Measurements from ENCODE around the gene HOXA1. TPM values are rescaled to one million over a fixed set of nuclear protein-coding genes. Genes with fewer than 3 reads are reported as not detected.
A peak's percentile ranks its signal among the peaks of the same experiment; 100 is the strongest.

The HOXA1 gene
- total RNA-seq, 1 donor from 2014 or later = 3.2 TPM

- ATAC-seq = no peak
Measured at GRCh38 chr7:27131390-27131819, 35.6 kb upstream of the HOXA1 start.

- ATAC-seq = peak; percentile 99
Measured at GRCh38 chr7:27130540-27131389, 35.0 kb upstream of the HOXA1 start, which contains the start of gene HOXA4. Gene HOXA4, minus strand, starts transcription at chr7:27130757. Its CDS starts 24 bp downstream, at chr7:27130733.

- ATAC-seq = peak; percentile 45
Measured at GRCh38 chr7:27129729-27130539, 34.1 kb upstream of the HOXA1 start.

- ATAC-seq = no peak
Measured at GRCh38 chr7:27128776-27129728, 33.3 kb upstream of the HOXA1 start.

- ATAC-seq = no peak
Measured at GRCh38 chr7:27128034-27128433, 32.2 kb upstream of the HOXA1 start.

GRCh38 chr7:27126596-27127327, 31.0 kb upstream of the HOXA1 start:
- no peak for ATAC-seq

DNA sequence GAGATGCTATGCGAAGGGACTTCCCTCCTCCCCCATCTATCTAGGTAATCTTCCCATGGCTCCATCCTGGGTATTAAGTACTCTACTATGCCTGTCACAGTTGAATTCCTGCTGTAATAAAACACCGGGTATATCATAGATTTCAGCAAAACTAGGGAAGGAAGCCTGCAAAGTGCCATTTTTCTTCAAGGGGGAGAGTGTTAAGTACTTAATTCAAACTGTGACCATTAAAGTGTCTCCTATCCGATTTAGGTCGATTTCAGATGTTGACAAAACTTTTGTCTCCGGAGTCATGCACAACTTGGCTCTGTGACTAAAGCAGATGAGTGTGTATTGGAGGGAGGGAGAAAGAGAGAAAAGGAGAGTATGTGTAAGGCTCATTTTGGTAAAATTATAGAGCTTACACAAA, 30.2 kb upstream of the HOXA1 start:
- no peak for ATAC-seq

DNA sequence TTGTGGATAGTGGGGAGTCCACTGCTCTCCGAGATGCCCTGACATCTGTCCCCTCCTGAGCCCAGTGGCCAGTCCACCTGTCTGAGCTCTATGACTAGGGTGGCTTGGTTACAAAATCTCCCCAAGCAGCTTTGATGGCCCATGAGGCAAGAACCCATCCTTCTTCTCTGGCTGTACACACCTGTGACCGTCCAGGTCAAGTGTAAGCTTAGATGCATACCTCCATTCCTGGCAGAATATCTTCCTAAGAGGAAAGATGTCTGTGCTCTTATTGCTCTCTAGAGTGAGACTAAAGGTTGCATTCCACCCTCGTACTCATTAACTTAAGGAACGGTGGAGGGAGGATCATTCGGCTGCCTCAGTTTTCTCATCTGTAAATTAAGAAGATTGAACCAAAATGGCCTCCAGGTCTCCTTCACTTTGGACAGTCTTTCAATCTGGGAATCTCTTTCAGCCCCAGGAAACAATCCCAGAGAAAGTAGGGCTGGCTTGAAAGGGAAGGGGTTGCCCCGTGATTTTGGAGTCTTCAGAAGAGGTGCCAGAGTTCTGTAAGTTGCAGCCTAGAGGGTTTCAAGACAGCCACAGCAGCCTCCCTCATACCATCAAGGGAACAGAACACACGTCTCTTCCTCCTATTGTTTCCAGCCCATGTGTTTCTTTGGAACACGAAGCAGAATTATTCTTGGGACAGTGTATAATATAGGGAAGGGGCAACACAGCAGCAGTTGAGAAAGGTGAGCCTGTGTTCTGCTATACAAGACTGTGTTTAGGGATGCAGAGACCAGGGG, 29.3 kb upstream of the HOXA1 start:
- no peak for ATAC-seq

DNA sequence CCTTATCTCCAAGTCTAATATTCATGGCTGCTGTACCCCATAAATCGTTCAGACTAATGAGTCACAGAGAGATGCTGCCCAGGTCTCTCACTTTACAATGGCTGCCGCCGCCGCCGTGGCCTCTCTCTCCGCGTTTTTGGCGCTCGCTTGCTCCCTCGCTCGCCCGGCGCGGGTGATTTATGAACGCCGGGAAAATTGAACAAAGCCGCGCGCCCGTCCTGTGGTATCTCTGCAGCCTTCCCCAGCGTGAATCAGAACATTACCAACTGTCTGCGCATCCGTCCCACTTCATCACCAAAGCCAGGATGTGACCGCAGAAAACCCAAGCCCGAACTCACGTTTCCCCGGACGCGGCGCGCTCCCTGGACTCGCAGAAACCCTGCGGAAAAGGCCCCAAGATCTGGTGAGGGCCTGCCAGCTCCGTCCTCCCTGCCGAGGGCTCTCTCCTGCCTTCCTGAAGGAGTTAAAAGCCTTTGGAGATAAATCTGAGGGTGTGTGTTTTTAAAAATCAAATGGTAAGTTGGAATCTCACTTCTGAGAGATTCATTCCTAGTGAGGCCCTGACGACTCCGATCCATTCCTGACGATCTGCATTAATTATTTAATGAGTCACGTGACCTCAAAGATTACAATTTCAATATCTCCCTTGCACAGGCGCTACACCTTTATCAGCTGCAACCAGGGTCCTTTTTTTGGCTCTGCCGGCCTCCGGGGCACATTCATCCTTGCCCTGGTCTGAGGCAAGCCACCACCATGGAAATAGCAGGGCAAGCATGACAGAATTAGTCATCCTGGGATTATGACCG, 28.5 kb upstream of the HOXA1 start:
- ATAC-seq = no peak

DNA sequence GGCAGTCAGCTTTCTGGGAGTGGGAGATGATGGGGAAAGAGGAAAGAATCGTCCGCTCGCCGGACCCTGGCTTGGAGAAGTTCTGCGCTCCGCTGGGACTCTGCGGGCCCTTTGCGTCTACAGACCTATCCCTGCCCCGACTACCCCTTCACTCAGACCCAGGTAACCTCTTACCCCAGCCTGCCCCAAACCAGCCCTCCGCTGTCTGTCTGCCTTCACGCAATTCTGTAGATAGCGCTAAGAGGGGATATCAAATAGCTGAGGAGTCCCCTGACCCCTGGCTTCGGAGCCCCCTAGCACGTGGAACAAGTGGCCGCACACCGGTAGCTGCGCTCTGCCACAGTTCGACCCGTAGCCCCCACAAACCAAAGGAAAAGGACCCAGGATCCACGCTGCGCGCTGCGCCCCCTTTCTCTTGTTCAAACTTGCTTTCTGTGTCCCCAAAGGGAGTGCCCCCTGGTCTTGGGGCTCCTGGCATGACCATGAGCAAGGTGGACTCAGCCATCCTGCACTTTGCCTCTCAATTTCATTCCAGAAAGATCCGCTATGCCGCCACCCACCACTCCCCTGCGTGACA, 27.8 kb upstream of the HOXA1 start:
- ATAC-seq = no peak

DNA sequence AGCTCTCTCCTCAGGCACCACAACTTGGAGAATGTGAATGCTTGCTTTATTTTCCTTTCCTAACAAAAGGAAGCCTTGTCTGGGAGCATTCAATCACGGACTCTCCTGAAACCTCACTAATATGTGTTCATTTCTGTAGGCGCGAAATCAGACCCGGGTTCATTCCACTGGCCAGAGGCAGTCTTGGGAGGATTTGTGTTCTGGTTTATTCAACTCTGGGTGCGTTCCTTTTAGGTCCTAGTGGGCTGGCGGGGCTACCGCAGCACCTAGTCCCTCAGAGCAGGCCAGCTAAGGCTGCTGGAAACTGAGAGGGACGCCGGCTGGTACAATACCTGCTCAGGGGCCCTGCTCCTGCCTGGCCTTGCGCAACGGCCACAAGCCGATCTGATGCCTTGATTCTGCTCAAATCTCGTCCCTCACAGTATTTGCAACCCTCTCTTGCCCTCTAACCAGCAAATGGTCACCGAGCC, 27.2 kb upstream of the HOXA1 start:
- ATAC-seq = peak; percentile 18

- no peak for ATAC-seq
Measured at GRCh38 chr7:27122077-27122910, 26.5 kb upstream of the HOXA1 start.

GRCh38 chr7:27121684-27122076, 25.9 kb upstream of the HOXA1 start:
- ATAC-seq = no peak

DNA sequence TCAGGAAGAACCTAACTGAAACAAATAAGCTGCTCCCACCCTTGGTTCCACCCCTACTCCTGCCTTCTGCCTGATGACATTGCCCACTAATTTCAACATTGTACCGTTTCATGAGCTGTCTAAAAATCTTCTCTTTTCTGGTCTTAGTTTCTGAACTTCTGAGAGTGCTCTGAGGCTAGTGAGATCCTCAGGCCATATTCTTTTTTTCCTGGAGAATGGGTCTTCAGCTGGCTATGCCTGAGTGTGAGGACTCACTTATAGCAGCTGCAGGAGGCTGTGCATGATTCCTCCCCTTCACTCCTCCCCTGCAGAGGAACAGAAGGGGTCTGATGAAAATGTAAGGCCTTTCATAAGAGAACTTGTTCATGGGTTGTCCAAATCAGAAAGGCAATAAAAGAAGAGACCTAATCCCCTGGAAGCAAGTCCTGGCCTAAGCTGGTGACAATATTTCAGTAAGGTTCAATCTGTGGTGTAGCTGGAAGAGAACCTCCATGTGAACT, 23.7 kb upstream of the HOXA1 start:
- no peak for ATAC-seq

GRCh38 chr7:27118580-27118979, 22.8 kb upstream of the HOXA1 start:
- no peak for ATAC-seq

DNA sequence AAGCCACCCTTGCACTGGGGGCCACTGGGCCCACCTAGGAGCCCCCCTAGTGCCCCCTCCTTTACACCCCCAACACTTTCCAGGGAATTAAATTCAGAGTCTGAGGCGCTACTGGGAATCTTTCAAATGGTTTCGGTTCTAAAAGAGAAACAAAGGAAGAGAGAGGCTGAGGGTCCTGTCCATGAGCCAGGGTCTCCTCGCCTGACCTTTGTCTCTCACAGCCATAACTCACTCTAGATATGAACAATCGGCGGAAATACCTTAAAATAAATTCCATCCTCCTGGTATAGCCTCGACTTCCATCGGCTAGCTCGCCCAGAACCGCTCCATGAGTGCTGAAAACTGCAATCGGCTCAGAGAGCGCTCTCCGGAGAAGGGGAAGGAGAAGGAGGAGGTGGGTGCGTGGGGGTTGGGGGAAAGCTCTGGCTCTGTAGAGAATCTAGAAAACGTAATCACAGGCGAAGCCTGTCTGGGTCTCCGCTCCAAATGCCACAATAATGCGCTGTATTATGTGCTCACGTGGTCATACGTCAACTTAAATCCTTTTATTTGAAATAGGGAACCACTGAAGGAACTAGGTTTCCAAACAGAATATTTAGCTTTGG, 22.2 kb upstream of the HOXA1 start:
- ATAC-seq = no peak

DNA sequence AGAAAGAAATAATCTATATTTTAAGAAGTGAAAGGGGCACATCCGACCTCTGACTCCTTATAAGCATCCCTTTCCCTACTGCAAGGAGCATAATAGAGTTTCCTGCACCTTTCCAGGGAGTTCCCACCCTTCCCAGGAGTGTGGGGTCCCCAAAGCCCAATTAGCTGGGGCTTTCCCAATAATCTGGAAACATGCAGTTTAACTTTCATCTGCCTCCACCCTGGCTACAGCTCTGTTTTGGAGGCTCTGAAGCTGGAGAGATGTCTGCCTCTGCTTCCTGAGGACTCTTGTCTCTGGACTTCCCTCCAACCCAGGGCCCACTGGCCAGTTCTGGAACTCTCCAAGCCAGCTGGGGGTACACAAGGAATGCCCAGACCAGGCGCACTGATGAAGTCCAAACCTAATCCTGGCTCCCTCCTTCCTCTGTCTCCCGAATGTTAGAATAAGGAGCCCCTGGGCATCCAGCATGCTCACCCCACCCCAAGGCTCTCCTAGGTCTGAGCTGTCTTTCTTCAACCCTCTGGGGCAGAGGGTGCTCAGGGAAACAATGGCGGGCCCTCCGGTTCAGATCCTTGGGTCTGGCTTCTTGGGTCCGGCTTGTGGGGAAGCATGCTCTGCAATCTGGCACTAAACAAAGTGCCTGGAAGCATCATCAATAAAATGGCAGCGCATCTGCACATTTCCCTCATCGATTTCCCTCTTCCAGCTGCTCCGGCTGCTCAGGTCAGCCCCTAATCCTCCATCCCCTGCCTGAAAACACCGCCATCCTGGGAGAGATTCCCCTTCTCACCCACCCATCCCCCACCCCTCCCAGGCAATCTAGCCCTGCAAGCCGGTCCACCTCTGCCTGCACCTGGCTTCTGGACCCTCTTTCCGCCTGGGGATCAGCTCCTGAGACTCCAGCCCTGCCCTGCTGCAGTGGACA, 21.4 kb upstream of the HOXA1 start:
- no peak for ATAC-seq
